KG1 (cell line): Measurements from ENCODE around the gene S100A16.

Experiments
- DNase-seq: peaks from one replicate; lab custom pipeline; 2025; lab: John Stamatoyannopoulos, UW

Gene S100A16

GRCh38 chr1:153636312-153636711 is 23.4 kb upstream of the S100A16 start:
- DNase-seq = no peak

GRCh38 chr1:153635872-153636271 is 22.9 kb upstream of the S100A16 start:
- DNase-seq = no peak

- peak; percentile 95 for DNase-seq
These were observed 21.1 kb upstream of the S100A16 start, which contains the start of gene CHTOP for GRCh38 chr1:153633754-153634665. Gene CHTOP, plus strand, starts transcription at chr1:153634066. Its CDS starts 2,523 bp downstream, at chr1:153636589.

- no peak for DNase-seq
These were observed 20.3 kb upstream of the S100A16 start for GRCh38 chr1:153633161-153633753.

- no peak for DNase-seq
These were observed 18.4 kb upstream of the S100A16 start for GRCh38 chr1:153631047-153632022.

- DNase-seq = no peak
These were observed 17.4 kb upstream of the S100A16 start for GRCh38 chr1:153630384-153630783.

- no peak for DNase-seq
These were observed 17.0 kb upstream of the S100A16 start for GRCh38 chr1:153629971-153630370.

GRCh38 chr1:153629343-153629665 is 16.4 kb upstream of the S100A16 start:
- no peak for DNase-seq

- no peak for DNase-seq
These were observed 15.9 kb upstream of the S100A16 start for GRCh38 chr1:153628638-153629342.

GRCh38 chr1:153627715-153628626 is 15.0 kb upstream of the S100A16 start, which contains the start of gene S100A1:
Gene S100A1, plus strand, starts transcription at chr1:153628434. Its CDS starts 2,088 bp downstream, at chr1:153630522.
- DNase-seq = no peak

GRCh38 chr1:153626904-153627714 is 14.2 kb upstream of the S100A16 start, which contains the start of gene S100A13:
Gene S100A13, minus strand, starts transcription at chr1:153627505. Its CDS starts 1,033 bp downstream, at chr1:153626472.
- no peak for DNase-seq

GRCh38 chr1:153626477-153626903 is 13.6 kb upstream of the S100A16 start:
- DNase-seq = no peak

GRCh38 chr1:153624965-153625611 is 12.2 kb upstream of the S100A16 start:
- DNase-seq = no peak

- DNase-seq = no peak
These were observed 10.2 kb upstream of the S100A16 start for GRCh38 chr1:153623101-153623500.

GRCh38 chr1:153619171-153619570 is 6.2 kb upstream of the S100A16 start:
- no peak for DNase-seq

GRCh38 chr1:153617663-153618062 is 4.7 kb upstream of the S100A16 start:
- peak; percentile 39 for DNase-seq

- no peak for DNase-seq
These were observed 4.0 kb upstream of the S100A16 start for GRCh38 chr1:153616917-153617311.

- DNase-seq = no peak
These were observed 3.4 kb upstream of the S100A16 start, which contains the start of gene S100A14 for GRCh38 chr1:153616144-153616916. Gene S100A14, minus strand, starts transcription at chr1:153616325. Its CDS starts 467 bp downstream, at chr1:153615858.
